Esophagus squamous epithelium (tissue), 5 donors: ENCODE data around the gene GTF2IRD1. TPM values are rescaled to one million over a fixed set of nuclear protein-coding genes. Genes with fewer than 3 reads are reported as not detected.
"Not testable (repeated sequence)": the region's sequence is repeated elsewhere in the genome, so short reads cannot be mapped to it uniquely, and the experiment has no call there.

Experiments used
- DNase-seq: peaks from one replicate; lab custom pipeline; 2025; lab: John Stamatoyannopoulos, UW
- H3K27ac ChIP-seq, 4 donors: fragments of 200-600 bp; sonication (generic); one replicate each; pipeline ENCODE4 v1.5.1; 2016 to 2019; ENCODE audit warnings: mild to moderate bottlenecking in 1 of 4
- H3K27me3 ChIP-seq, 4 donors: fragments of 200-600 bp; sonication (generic); 1 replicate in 3 of 4; 2 replicates in 1 of 4; pipeline versions ENCODE4 v1.5.1 to v1.6.0; 2017 to 2021; ENCODE audit warnings: antibody characterized with exemption in 1 of 4
- H3K36me3 ChIP-seq, 3 donors: fragments of 200-600 bp; sonication (generic); one replicate each; pipeline ENCODE4 v1.5.1; 2016 to 2019
- H3K4me1 ChIP-seq, 3 donors: fragments of 200-600 bp; sonication (generic); one replicate each; pipeline ENCODE4 v1.5.1; 2017 to 2019
- H3K4me3 ChIP-seq, 4 donors: fragments of 200-600 bp; sonication (generic); 1 replicate in 3 of 4; 2 replicates in 1 of 4; pipeline ENCODE4 v1.5.1; 2016 to 2019; ENCODE audit warnings: mild to moderate bottlenecking in 2 of 4, moderate library complexity in 1 of 4
- H3K9me3 ChIP-seq, 3 donors: fragments of 200-600 bp; sonication (generic); one replicate each; pipeline ENCODE4 v1.5.1; 2016 to 2019
- CTCF ChIP-seq, 6 experiments: fragments of 450-650 bp in 4 of 6; fragments of 200-600 bp in 2 of 6; sonication (generic) in 2 of 6; IDR thresholded peaks; one replicate each; pipeline ENCODE4 v1.5.1; 2016 to 2019; ENCODE audit warnings: antibody characterized with exemption in 6 of 6, mild to moderate bottlenecking in 4 of 6, moderate library complexity in 4 of 6
- POLR2A ChIP-seq, 4 donors: fragments of 450-650 bp; IDR thresholded peaks; one replicate each; pipeline ENCODE4 v1.6.1; 2017; ENCODE audit warnings: antibody characterized with exemption in 4 of 4, mild to moderate bottlenecking in 4 of 4, moderate library complexity in 3 of 4
- whole genome bisulfite sequencing, 2 donors: methylation state at CpG; one replicate each; pipeline ENCODE4 v1.1.5; 2018; 5-methylcytosine and 5-hydroxymethylcytosine counted together
- intact Hi-C: fragments of 100-400 bp; cut with DNase I; formaldehyde crosslinking; loops from one replicate; pipeline ENCODE4 v1.15.0; 2022
- total RNA-seq, 4 donors: library from RNA; depleted of rRNA; stranded (reverse); fragments of >200 nt; gene quantifications; one replicate each; pipeline ENCODE4 v1.1.0, GENCODE V29; 2016
- donor health status: DM: yes; HTN: yes; CAD: no.

The GTF2IRD1 gene
- total RNA-seq, 4 donors from 2014 or later = 26.8 to 35.6 (median 28.5) TPM

- Histone ChIP-seq H3K4me3 (no peak overlapping the region), H3K27me3 (no peaks in the 10 kb centered on the region), H3K27ac (peak overlapping the region in 3 of 4 donors; percentile 22 to 36 (median 26)), H3K9me3 (no peaks in the 10 kb centered on the region), H3K36me3 (peaks cover 0 to 36% (median 0%) of the 10 kb centered on the region in 3 donors), H3K4me1 (peaks cover 0 to 10% (median 0%) of the 10 kb centered on the region in 3 donors)
- 77 to 100% methylated on average over 7 to 8 of the region's 19 CpGs for WGBS, 2 donors
- TF ChIP-seq POLR2A (IDR thresholded peaks at IDR 0.05) (no peak), CTCF (IDR thresholded peaks at IDR 0.05) (no peak)
- no peak for DNase-seq
- intact Hi-C loops = no loop called here
These were observed 36.6 kb downstream of the GTF2IRD1 start for GRCh38 chr7:74489997-74490945.

GRCh38 chr7:74491490-74491889 is 37.8 kb downstream of the GTF2IRD1 start:
- H3K27me3 ChIP-seq, H3K4me3 ChIP-seq, intact Hi-C loops, H3K27ac ChIP-seq, H3K9me3 ChIP-seq, H3K4me1 ChIP-seq, DNase-seq: not testable (repeated sequence)
- 89 to 94% methylated on average over 2 of the region's 2 CpGs for WGBS, 2 donors
- H3K36me3 ChIP-seq = peaks cover 0 to 40% (median 0%) of the 10 kb centered on the region in 3 donors

- Histone ChIP-seq H3K9me3 (no peaks in the 10 kb centered on the region), H3K27ac (no peak overlapping the region), H3K4me3 (no peak overlapping the region), H3K36me3 (peaks cover 0 to 40% (median 0%) of the 10 kb centered on the region in 3 donors), H3K4me1 (peaks cover 0 to 9% (median 0%) of the 10 kb centered on the region in 3 donors), H3K27me3 (no peaks in the 10 kb centered on the region)
- no peak for DNase-seq
- 85 to 90% methylated on average over 5 to 6 of the region's 6 CpGs for whole genome bisulfite sequencing, 2 donors
- TF ChIP-seq POLR2A (IDR thresholded peaks at IDR 0.05) (no peak), CTCF (IDR thresholded peaks at IDR 0.05) (no peak)
- intact Hi-C loops = no loop called here
These were observed 39.6 kb downstream of the GTF2IRD1 start for GRCh38 chr7:74493295-74493694.

- H3K27ac ChIP-seq = no peak overlapping the region
- no peak overlapping the region for H3K4me3 ChIP-seq
- peaks cover 0 to 9% (median 0%) of the 10 kb centered on the region in 3 donors for H3K4me1 ChIP-seq
- DNase-seq = no peak
- peaks cover 0 to 43% (median 0%) of the 10 kb centered on the region in 3 donors for H3K36me3 ChIP-seq
- TF ChIP-seq CTCF (IDR thresholded peaks at IDR 0.05) (no peak), POLR2A (IDR thresholded peaks at IDR 0.05) (no peak)
- WGBS, 2 donors = 87 to 91% methylated on average over 6 to 11 of the region's 14 CpGs
- H3K27me3 ChIP-seq = no peaks in the 10 kb centered on the region
- intact Hi-C loops = no loop called here
- no peaks in the 10 kb centered on the region for H3K9me3 ChIP-seq
These were observed 40.4 kb downstream of the GTF2IRD1 start for GRCh38 chr7:74494076-74494548.

- TF ChIP-seq CTCF (IDR thresholded peaks at IDR 0.05) = no peak
- TF ChIP-seq POLR2A (IDR thresholded peaks at IDR 0.05) = no peak
- no peak for DNase-seq
- H3K36me3 ChIP-seq = peaks cover 0 to 44% (median 0%) of the 10 kb centered on the region in 3 donors
- H3K4me3 ChIP-seq = no peak overlapping the region
- intact Hi-C loops = no loop called here
- no peak overlapping the region for H3K27ac ChIP-seq
- H3K9me3 ChIP-seq = no peaks in the 10 kb centered on the region
- H3K4me1 ChIP-seq = peaks cover 0 to 9% (median 0%) of the 10 kb centered on the region in 3 donors
- no peaks in the 10 kb centered on the region for H3K27me3 ChIP-seq
- 64 to 71% methylated on average over 11 to 17 of the region's 19 CpGs for WGBS, 2 donors
These were observed 41.7 kb downstream of the GTF2IRD1 start for GRCh38 chr7:74495112-74496086.
